HepG2 (cell line): Measurements from ENCODE around the gene DEDD2. TPM values are rescaled to one million over a fixed set of nuclear protein-coding genes. Genes with fewer than 3 reads are reported as not detected.

Source experiments
- ARNT2 ChIP-seq: sonication (generic); formaldehyde crosslinking; IDR thresholded peaks from 2 replicates; pipeline ENCODE4 v1.8.0; 2022; ENCODE audit warnings: mild to moderate bottlenecking, low read depth, missing genetic modification reagents, moderate library complexity
- FLYWCH1 ChIP-seq: sonication (generic); formaldehyde crosslinking; IDR thresholded peaks from 2 replicates; pipeline ENCODE4 v1.8.1; 2023; ENCODE audit warnings: mild to moderate bottlenecking, missing genetic modification reagents
- GABPB1 ChIP-seq: IDR thresholded peaks from 2 replicates; pipeline ENCODE4 v1.6.1; 2016; ENCODE audit warnings: mild to moderate bottlenecking, missing genetic modification reagents, moderate library complexity, missing compliant biosample characterization
- HDAC2 ChIP-seq: sonication (generic); formaldehyde crosslinking; IDR thresholded peaks from 2 replicates; pipeline ENCODE4 v1.4.0; 2020; ENCODE audit warnings: missing genetic modification reagents
- HOXA9 ChIP-seq: sonication (generic); formaldehyde crosslinking; IDR thresholded peaks from 2 replicates; pipeline ENCODE4 v1.8.1; 2022; ENCODE audit warnings: missing genetic modification reagents, mild to moderate bottlenecking, moderate library complexity, borderline replicate concordance
- IRF1 ChIP-seq: sonication (generic); formaldehyde crosslinking; IDR thresholded peaks from 2 replicates; pipeline ENCODE4 v1.4.0; 2020; ENCODE audit warnings: low read depth, mild to moderate bottlenecking, missing genetic modification reagents
- IRX3 ChIP-seq: sonication (generic); formaldehyde crosslinking; IDR thresholded peaks from 2 replicates; pipeline ENCODE4 v1.8.1; 2023; ENCODE audit warnings: mild to moderate bottlenecking, low read depth, missing genetic modification reagents, borderline replicate concordance
- MXI1 ChIP-seq: IDR thresholded peaks from 3 replicates; pipeline ENCODE4 v1.6.1; 2012; ENCODE audit warnings: low read depth, low read length, inconsistent platforms, borderline replicate concordance
- NFIC ChIP-seq: IDR thresholded peaks from 2 replicates; pipeline ENCODE4 v1.6.1; 2012; ENCODE audit warnings: mild to moderate bottlenecking, low read length, inconsistent platforms
- PAXIP1 ChIP-seq: sonication (generic); formaldehyde crosslinking; conservative IDR thresholded peaks from 2 replicates; pipeline ENCODE4 v1.4.0; 2020; ENCODE audit warnings: mild to moderate bottlenecking, missing genetic modification reagents, moderate library complexity
- SMARCC2 ChIP-seq: fragments of 450-650 bp; IDR thresholded peaks from 2 replicates; pipeline ENCODE4 v1.6.1; 2017; ENCODE audit warnings: antibody characterized with exemption, mild to moderate bottlenecking
- YY1 ChIP-seq: IDR thresholded peaks from 2 replicates; pipeline ENCODE4 v1.6.1; 2011; ENCODE audit warnings: low read length, low read depth, moderate library complexity, mild to moderate bottlenecking; ENCODE audit not compliant: insufficient read depth, insufficient replicate concordance
- ZBTB20 ChIP-seq: sonication (generic); formaldehyde crosslinking; IDR thresholded peaks from 2 replicates; pipeline ENCODE4 v1.8.1; 2023; ENCODE audit warnings: missing genetic modification reagents, low read depth, mild to moderate bottlenecking, borderline replicate concordance
- ZHX2 ChIP-seq, 2 experiments: sonication (generic) in 1 of 2; formaldehyde crosslinking in 1 of 2; IDR thresholded peaks; 2 replicates each; pipeline versions ENCODE4 v1.6.1 to v1.9.0; 2014 to 2022; ENCODE audit warnings: antibody characterized with exemption in 1 of 2, borderline replicate concordance in 1 of 2, inconsistent platforms in 1 of 2, low read depth in 1 of 2, missing genetic modification reagents in 1 of 2
- ZNF180 ChIP-seq: sonication (generic); formaldehyde crosslinking; IDR thresholded peaks from 2 replicates; pipeline ENCODE4 v1.4.0; 2020; ENCODE audit warnings: low read depth, missing genetic modification reagents, borderline replicate concordance
- ZNF317 ChIP-seq: sonication (generic); formaldehyde crosslinking; IDR thresholded peaks from 2 replicates; pipeline ENCODE4 v1.5.0; 2020; ENCODE audit warnings: mild to moderate bottlenecking, missing genetic modification reagents
- ZNF772 ChIP-seq: sonication (generic); formaldehyde crosslinking; IDR thresholded peaks from 2 replicates; pipeline ENCODE4 v1.5.0; 2020; ENCODE audit warnings: mild to moderate bottlenecking, missing genetic modification reagents
- ZSCAN12 ChIP-seq: sonication (generic); formaldehyde crosslinking; IDR thresholded peaks from 2 replicates; pipeline ENCODE4 v1.9.0; 2021; ENCODE audit warnings: mild to moderate bottlenecking, missing genetic modification reagents
- polyA plus RNA-seq, 8 experiments: library from polyadenylated mRNA; depleted of rRNA in 3 of 8; stranded (reverse) in 7 of 8; unstranded in 1 of 8; fragments of >200 nt; fragmentation: Illumina TruSeq in 4 of 8; extraction: Trizol in 4 of 8; gene quantifications; 2 replicates each; pipeline versions ENCODE4 v1.2.1 to v1.2.3, GENCODE V29; 2011 to 2016; ENCODE audit warnings: low read depth in 4 of 8, missing spikeins in 1 of 8, mixed read lengths in 1 of 8; ENCODE audit not compliant: insufficient read depth in 1 of 8
- total RNA-seq, 5 experiments: library from RNA; depleted of rRNA; stranded (reverse); fragments of >200 nt; fragmentation: Illumina TruSeq; extraction: Trizol; gene quantifications; 2 replicates each; pipeline ENCODE4 v1.2.3, GENCODE V29; 2016; ENCODE audit warnings: low read depth in 1 of 5

DEDD2 gene
- total and polyA plus RNA-seq, 2 of the 13 experiments (the other 11 are each of a cell fraction or from before 2014, with no cell fraction given): 19.2 to 24.7 TPM

- TF ChIP-seq ZSCAN12 (CRISPR knock-in tag): no peak
- TF ChIP-seq ARNT2: peak; percentile 42; the same call in 1 of the 2 replicates
- no peak for TF ChIP-seq NFIC
- no peak for TF ChIP-seq ZHX2 (IDR thresholded peaks at IDR 0.05; ENCODE audit: low read depth)
- no peak for TF ChIP-seq ZHX2 (CRISPR knock-in tag; IDR thresholded peaks at IDR 0.05; ENCODE audit: borderline replicate concordance)
- TF ChIP-seq FLYWCH1 (CRISPR knock-in tag): no peak
- TF ChIP-seq SMARCC2: no peak
- TF ChIP-seq IRF1: no peak
- TF ChIP-seq HOXA9: no peak
- peak; percentile 94; the same call in 2 of the 3 replicates for TF ChIP-seq MXI1
- 0 out of 2 replicates have a peak, but pooled peaks have one; percentile 0 for TF ChIP-seq ZNF772 (CRISPR knock-in tag)
- TF ChIP-seq IRX3 (CRISPR knock-in tag): 0 out of 2 replicates have a peak, but pooled peaks have one; percentile 48
- TF ChIP-seq ZNF317 (CRISPR knock-in tag): no peak
- no peak for TF ChIP-seq HDAC2 (CRISPR knock-in tag)
- no peak for TF ChIP-seq PAXIP1 (CRISPR knock-in tag)
- no peak for TF ChIP-seq ZBTB20
- TF ChIP-seq ZNF180: 0 out of 2 replicates have a peak, but pooled peaks have one; percentile 23
- peak; percentile 50; the same call in 1 of the 2 replicates for TF ChIP-seq GABPB1
- peak; percentile 31 for TF ChIP-seq YY1
These were observed 37.6 kb upstream of the DEDD2 start, which contains the start of gene ERF (continued) for GRCh38 chr19:42254850-42255765.
